Suprapubic skin (tissue), 4 donors: ENCODE results near the gene AGAP1.

Experiments used
- EP300 ChIP-seq: sonication (generic); formaldehyde crosslinking; IDR thresholded peaks from one replicate; pipeline ENCODE4 v1.6.1; 2017; ENCODE audit warnings: antibody characterized with exemption
- POLR2A ChIP-seq, 2 donors: fragments of 450-650 bp; IDR thresholded peaks; one replicate each; pipeline ENCODE4 v1.6.1; 2017; ENCODE audit warnings: antibody characterized with exemption in 2 of 2, mild to moderate bottlenecking in 2 of 2, moderate library complexity in 2 of 2
- POLR2AphosphoS5 ChIP-seq, 3 donors: sonication (generic); formaldehyde crosslinking; IDR thresholded peaks; one replicate each; pipeline ENCODE4 v1.6.1; 2017; ENCODE audit warnings: antibody characterized with exemption in 3 of 3
- TF ChIP-seq, protein P1 (sequence below), 2 donors: fragments of 200-600 bp in 1 of 2; fragments of 450-650 bp in 1 of 2; sonication (generic) in 1 of 2; IDR thresholded peaks; one replicate each; pipeline ENCODE4 v1.5.1; 2016 to 2019; ENCODE audit warnings: antibody characterized with exemption in 2 of 2, mild to moderate bottlenecking in 1 of 2, moderate library complexity in 1 of 2

DNA sequence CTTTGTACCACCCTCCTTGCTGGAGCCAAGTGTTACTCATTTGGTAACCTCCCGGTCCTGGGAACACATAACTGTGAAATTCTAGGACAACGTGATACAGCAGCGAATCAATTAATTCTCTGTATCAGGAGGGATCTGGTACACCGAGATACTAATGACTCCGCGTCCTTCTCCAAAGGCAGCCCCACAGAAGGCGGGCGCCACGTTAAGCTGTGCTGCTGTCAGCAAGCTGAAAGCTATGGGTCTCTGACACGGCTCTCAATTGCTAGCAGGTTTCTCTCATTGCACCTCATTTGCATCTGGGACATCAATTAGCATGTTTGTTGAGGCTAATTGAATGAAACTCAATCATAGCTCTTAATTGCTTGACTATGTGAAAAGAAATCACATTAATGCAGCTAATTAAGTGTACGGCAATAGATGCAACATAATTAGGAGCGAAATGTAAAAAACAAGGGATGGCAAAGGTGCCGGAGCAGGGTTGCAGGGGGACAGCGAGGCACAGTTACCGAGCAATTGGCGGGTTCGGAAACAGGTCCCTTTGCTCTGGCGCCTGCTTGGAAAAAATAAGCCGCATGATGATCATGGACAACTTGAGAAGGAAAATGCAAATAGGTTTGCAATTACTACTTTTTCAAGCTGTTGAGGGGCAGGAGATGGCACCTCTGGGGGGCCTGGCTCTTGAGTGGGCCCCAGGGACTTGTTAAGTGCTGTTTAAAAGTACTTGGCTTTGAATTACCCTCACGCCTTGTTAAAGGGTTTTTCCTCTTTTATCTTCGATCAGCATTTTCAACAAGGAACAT lies 410.1 kb downstream of the AGAP1 start:
- TF ChIP-seq, protein P1, sequence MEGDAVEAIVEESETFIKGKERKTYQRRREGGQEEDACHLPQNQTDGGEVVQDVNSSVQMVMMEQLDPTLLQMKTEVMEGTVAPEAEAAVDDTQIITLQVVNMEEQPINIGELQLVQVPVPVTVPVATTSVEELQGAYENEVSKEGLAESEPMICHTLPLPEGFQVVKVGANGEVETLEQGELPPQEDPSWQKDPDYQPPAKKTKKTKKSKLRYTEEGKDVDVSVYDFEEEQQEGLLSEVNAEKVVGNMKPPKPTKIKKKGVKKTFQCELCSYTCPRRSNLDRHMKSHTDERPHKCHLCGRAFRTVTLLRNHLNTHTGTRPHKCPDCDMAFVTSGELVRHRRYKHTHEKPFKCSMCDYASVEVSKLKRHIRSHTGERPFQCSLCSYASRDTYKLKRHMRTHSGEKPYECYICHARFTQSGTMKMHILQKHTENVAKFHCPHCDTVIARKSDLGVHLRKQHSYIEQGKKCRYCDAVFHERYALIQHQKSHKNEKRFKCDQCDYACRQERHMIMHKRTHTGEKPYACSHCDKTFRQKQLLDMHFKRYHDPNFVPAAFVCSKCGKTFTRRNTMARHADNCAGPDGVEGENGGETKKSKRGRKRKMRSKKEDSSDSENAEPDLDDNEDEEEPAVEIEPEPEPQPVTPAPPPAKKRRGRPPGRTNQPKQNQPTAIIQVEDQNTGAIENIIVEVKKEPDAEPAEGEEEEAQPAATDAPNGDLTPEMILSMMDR (IDR thresholded peaks at IDR 0.05) = no peak
- TF ChIP-seq EP300 (no peak), POLR2A (IDR thresholded peaks at IDR 0.05) (no peak), POLR2AphosphoS5 (IDR thresholded peaks at IDR 0.05) (no peak)
